Measurements from ENCODE around the gene NPW. TPM values are rescaled to one million over a fixed set of nuclear protein-coding genes. Genes with fewer than 3 reads are reported as not detected.

Gene NPW
- total RNA-seq, 1 donor from 2014 or later, result not detected

DNA sequence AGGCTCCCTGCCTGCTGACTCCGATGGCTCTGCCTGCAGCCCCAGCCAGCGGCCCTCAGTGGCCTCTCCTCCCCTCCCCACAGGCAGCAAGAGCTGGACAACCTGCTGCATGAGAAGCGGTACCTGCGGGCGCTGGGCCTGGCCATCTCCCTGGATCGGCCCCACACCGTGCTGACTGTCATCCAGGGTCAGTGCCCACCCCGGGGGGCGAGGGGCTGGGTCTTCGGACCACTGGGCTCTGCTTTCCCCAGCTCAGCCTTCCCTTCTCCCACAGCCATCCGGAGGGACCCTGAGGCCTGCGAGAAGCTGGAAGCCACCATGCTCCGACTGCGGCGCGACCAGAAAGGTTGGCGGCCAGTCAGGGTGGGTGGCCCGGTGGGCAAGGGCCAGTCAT is 41.7 kb upstream of the NPW start:
- Histone ChIP-seq H3K9ac (ENCODE audit: low read depth in 1 of 3, low read length in 3 of 3) (no peak overlapping the region), H3K36me3 (ENCODE audit: control insufficient read depth in 3 of 3, insufficient read depth in 3 of 3, low read length in 3 of 3) (peaks cover 39 to 46% (median 45%) of the 10 kb centered on the region in 3 donors), H3K9me3 (ENCODE audit: control insufficient read depth in 3 of 3, low read length in 3 of 3) (no peaks in the 10 kb centered on the region), H3K27ac (ENCODE audit: low read depth, low read length) (no peak overlapping the region), H3K4me1 (ENCODE audit: control insufficient read depth in 3 of 3, insufficient read depth in 3 of 3, low read length in 3 of 3) (peaks cover 13 to 38% (median 26%) of the 10 kb centered on the region in 3 donors), H3K4me3 (ENCODE audit: low read length in 3 of 3) (no peak overlapping the region), H3K27me3 (ENCODE audit: control insufficient read depth in 3 of 3, insufficient read depth in 3 of 3, low read length in 3 of 3) (peaks cover 5 to 23% (median 20%) of the 10 kb centered on the region in 3 donors)

DNA sequence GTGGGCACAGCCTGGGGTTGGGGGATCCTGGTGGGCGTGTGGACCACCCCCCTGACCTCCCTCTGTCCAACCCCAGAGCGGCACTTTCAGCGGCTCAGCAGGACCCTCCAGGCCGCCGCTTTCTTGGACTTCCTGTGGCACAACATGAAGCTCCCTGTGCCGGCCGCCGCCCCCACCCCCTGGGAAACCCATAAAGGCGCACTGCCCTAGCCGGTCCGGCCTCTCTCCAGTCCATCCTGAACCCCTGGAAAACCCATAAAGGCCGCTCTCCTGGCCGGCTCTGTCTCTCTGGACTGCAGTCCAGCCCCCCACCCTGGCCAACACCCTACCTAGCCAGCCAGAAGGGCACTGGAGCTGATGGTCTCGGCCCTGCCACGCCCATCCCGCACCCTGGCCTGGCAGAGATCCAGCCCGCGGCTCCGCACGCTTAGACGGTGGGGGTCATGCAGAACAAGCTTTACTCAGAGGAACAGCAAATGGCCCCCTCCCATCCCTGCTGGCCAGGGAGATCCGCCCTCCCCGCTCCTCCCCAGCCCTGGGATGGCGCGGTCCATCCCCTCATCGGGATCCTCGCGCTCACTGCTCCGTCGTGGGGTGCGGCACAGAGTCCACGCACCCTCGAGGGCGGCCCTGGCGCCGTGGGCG is 41.0 kb upstream of the NPW start:
- Histone ChIP-seq H3K4me1 (ENCODE audit: control insufficient read depth in 3 of 3, insufficient read depth in 3 of 3, low read length in 3 of 3) (peaks cover 17 to 37% (median 25%) of the 10 kb centered on the region in 3 donors), H3K36me3 (ENCODE audit: control insufficient read depth in 3 of 3, insufficient read depth in 3 of 3, low read length in 3 of 3) (peaks cover 39 to 46% (median 45%) of the 10 kb centered on the region in 3 donors)

DNA sequence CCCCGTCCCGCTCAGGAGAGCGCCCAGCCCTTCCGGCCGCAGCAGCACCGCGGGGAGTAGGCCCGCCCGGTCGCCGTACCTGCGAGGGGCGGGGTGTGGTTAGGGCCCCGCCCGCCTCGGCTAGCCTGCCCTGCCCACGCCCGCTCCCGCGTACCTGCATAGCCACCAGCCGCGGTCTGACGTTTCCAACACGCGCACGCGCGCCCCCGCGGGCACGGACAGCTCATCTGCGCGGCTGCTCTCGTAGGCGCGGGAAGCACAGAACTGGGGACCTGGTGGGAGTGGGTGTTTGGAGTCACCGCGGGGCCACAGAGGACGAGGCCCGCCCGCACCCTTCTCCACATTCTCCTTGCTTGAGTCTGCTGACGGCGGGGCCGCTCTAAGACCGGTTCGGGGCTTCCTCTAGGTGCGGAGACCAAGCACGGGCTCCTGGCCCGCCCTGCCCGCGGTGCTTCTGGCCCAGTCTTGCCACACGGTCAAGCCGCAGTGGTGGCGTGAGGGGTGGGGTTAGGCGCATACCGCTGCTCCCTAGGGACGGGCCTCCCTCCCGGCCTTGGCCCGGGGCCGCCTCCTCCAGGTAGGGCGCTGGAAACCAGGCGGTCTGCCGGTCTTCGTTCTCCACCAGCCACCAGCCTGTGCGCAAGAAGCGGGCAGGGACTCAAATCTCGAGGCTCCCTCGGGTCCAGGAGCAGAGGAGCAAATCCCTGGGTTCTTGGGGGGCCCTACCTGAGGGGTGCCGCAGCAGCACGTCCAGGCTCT is 40.1 kb upstream of the NPW start:
- H3K4me1 ChIP-seq (ENCODE audit: control insufficient read depth in 3 of 3, insufficient read depth in 3 of 3, low read length in 3 of 3), result peaks cover 18 to 37% (median 26%) of the 10 kb centered on the region in 3 donors
- H3K27me3 ChIP-seq (ENCODE audit: control insufficient read depth in 3 of 3, insufficient read depth in 3 of 3, low read length in 3 of 3), result peaks cover 5 to 23% (median 20%) of the 10 kb centered on the region in 3 donors
- H3K4me3 ChIP-seq (ENCODE audit: low read length in 3 of 3), result no peak overlapping the region
- peaks cover 37 to 41% (median 40%) of the 10 kb centered on the region in 3 donors for H3K36me3 ChIP-seq (ENCODE audit: control insufficient read depth in 3 of 3, insufficient read depth in 3 of 3, low read length in 3 of 3)
- no peak overlapping the region for H3K27ac ChIP-seq (ENCODE audit: low read depth, low read length)
- no peak overlapping the region for H3K9ac ChIP-seq (ENCODE audit: low read depth in 1 of 3, low read length in 3 of 3)
- H3K9me3 ChIP-seq (ENCODE audit: control insufficient read depth in 3 of 3, low read length in 3 of 3), result no peaks in the 10 kb centered on the region

More for the DNA sequence above, 41.0 kb upstream of the NPW start:
- Histone ChIP-seq H3K27me3 (ENCODE audit: control insufficient read depth in 3 of 3, insufficient read depth in 3 of 3, low read length in 3 of 3) (peaks cover 5 to 23% (median 20%) of the 10 kb centered on the region in 3 donors), H3K27ac (ENCODE audit: low read depth, low read length) (no peak overlapping the region), H3K9me3 (ENCODE audit: control insufficient read depth in 3 of 3, low read length in 3 of 3) (no peaks in the 10 kb centered on the region), H3K4me3 (ENCODE audit: low read length in 3 of 3) (no peak overlapping the region), H3K9ac (ENCODE audit: low read depth in 1 of 3, low read length in 3 of 3) (no peak overlapping the region)

DNA sequence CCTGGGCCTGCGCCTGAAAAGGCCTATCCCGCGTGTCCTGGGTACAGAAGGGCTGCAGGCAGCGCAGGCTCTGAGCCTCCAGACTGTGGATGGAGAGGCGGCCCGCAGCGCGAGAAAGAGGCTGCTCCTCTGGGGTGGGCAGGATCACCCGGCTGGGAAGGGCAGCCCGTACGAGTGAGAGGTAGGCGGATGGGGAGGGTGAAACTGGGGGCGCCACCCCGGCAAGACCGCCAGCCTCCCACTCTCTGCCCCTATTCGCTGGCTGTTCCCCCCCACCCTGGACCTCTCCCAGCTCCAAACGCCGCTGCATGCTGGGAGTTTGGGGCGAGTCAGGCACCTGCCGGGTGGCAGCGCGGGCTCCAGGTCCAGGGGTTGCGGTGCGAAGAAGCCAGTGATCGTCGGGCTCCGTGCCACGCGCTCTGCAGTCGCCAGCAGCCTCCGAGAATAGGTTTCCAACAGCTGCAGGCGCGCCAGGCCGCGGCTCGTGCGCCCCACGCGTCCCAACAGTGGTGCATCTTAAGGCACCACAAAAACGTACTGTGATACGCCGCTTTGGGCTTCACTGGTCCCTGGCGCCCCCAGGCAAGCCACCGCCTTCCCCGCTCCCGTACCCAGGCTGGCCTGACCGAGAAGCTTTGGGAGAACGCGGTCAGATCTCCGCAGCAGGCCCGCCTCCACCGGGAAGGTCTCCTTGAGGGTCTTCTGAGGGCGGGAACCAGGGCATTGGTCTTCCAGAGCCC is 39.4 kb upstream of the NPW start:
- Histone ChIP-seq H3K36me3 (ENCODE audit: control insufficient read depth in 3 of 3, insufficient read depth in 3 of 3, low read length in 3 of 3) (peaks cover 30 to 34% (median 34%) of the 10 kb centered on the region in 3 donors), H3K27me3 (ENCODE audit: control insufficient read depth in 3 of 3, insufficient read depth in 3 of 3, low read length in 3 of 3) (peaks cover 5 to 20% (median 17%) of the 10 kb centered on the region in 3 donors), H3K4me1 (ENCODE audit: control insufficient read depth in 3 of 3, insufficient read depth in 3 of 3, low read length in 3 of 3) (peaks cover 25 to 45% (median 33%) of the 10 kb centered on the region in 3 donors), H3K9ac (ENCODE audit: low read depth in 1 of 3, low read length in 3 of 3) (peak overlapping the region in 1 of 3 donors; percentile 33), H3K27ac (ENCODE audit: low read depth, low read length) (no peak overlapping the region), H3K4me3 (ENCODE audit: low read length in 3 of 3) (no peak overlapping the region), H3K9me3 (ENCODE audit: control insufficient read depth in 3 of 3, low read length in 3 of 3) (no peaks in the 10 kb centered on the region)

DNA sequence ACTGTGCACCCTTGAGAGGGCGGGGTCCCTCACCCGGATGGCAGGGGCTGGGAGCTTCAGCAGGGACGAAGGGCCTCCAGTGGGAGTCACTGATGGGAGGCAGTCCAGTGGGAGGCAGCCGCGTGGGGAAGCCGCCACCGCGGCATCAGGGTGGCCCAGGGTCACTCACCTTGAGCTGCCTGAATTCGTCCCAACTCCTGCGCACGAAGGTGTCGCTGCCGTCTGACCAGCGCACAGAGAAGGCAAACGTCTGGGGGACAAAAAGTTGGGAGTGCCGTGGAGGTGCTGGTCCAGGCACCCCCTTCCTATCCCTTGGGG is 38.9 kb upstream of the NPW start:
- Histone ChIP-seq H3K4me1 (ENCODE audit: control insufficient read depth in 3 of 3, insufficient read depth in 3 of 3, low read length in 3 of 3) (peaks cover 29 to 50% (median 37%) of the 10 kb centered on the region in 3 donors), H3K9ac (ENCODE audit: low read depth in 1 of 3, low read length in 3 of 3) (peak overlapping the region in 1 of 3 donors; percentile 33), H3K4me3 (ENCODE audit: low read length in 3 of 3) (no peak overlapping the region), H3K27ac (ENCODE audit: low read depth, low read length) (no peak overlapping the region), H3K36me3 (ENCODE audit: control insufficient read depth in 3 of 3, insufficient read depth in 3 of 3, low read length in 3 of 3) (peaks cover 30 to 33% (median 32%) of the 10 kb centered on the region in 3 donors), H3K9me3 (ENCODE audit: control insufficient read depth in 3 of 3, low read length in 3 of 3) (no peaks in the 10 kb centered on the region), H3K27me3 (ENCODE audit: control insufficient read depth in 3 of 3, insufficient read depth in 3 of 3, low read length in 3 of 3) (peaks cover 5 to 20% (median 17%) of the 10 kb centered on the region in 3 donors)

DNA sequence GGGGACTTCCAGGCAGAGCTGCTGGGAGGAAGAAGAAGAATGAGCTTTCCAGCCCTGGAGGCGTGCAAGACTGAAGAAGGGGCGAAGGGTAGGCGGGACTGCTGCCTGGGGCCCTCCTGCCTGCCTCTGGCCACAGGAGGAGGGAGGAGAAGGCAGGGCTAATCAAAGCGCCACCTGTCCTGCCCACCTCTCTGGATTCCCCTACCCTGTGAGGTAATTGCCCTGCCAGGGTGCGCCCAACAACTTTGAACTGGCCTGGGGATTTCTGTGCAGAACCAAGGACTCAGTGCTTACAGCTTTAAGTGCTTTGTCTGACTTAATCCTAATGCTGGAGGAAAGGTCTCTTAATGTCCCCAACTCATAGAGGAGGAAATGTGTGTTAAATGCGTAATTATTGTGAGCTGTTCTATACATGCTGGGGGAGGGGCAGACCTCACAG is 38.2 kb upstream of the NPW start, which contains the start of gene NOXO1:
NOXO1 (minus strand) TSS at position 72 of the 439 bp plus-strand sequence. CDS start 290 bp downstream, outside the sequence.
- peak within 1 kb of the TSS in 1 of 3 donors; percentile 33 for H3K9ac ChIP-seq (ENCODE audit: low read depth in 1 of 3, low read length in 3 of 3)
- peaks cover 29 to 50% (median 37%) of the 10 kb centered on the region in 3 donors for H3K4me1 ChIP-seq (ENCODE audit: control insufficient read depth in 3 of 3, insufficient read depth in 3 of 3, low read length in 3 of 3)
- H3K27me3 ChIP-seq (ENCODE audit: control insufficient read depth in 3 of 3, insufficient read depth in 3 of 3, low read length in 3 of 3), result peaks cover 5 to 20% (median 17%) of the 10 kb centered on the region in 3 donors
- H3K9me3 ChIP-seq (ENCODE audit: control insufficient read depth in 3 of 3, low read length in 3 of 3), result no peaks in the 10 kb centered on the region
- H3K36me3 ChIP-seq (ENCODE audit: control insufficient read depth in 3 of 3, insufficient read depth in 3 of 3, low read length in 3 of 3), result peaks cover 30 to 33% (median 32%) of the 10 kb centered on the region in 3 donors
- no peak within 1 kb of the TSS for H3K4me3 ChIP-seq (ENCODE audit: low read length in 3 of 3)
- no peak within 1 kb of the TSS for H3K27ac ChIP-seq (ENCODE audit: low read depth, low read length)

DNA sequence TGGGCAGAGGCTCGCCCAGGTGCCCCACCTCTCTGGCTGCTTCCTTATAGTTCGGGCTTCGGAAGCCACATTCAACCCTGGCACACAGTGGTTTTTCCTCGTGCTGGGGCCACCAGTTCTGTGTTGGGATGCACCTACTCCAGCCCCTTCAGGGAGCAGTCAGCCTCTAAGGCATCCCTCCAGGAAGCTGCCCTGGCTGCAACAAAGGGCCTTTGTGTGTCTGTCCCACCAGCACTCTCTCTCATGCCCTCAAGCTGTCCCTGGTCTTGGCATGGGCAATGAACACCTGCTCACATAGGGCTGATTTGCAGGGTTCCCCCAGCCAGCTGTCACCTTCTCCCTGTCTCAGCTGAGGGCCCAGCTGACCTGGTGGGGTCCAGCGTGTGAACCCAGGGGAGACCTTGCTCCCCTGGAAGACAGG is 37.6 kb upstream of the NPW start:
- no peaks in the 10 kb centered on the region for H3K9me3 ChIP-seq (ENCODE audit: control insufficient read depth in 3 of 3, low read length in 3 of 3)
- no peak overlapping the region for H3K4me3 ChIP-seq (ENCODE audit: low read length in 3 of 3)
- H3K27me3 ChIP-seq (ENCODE audit: control insufficient read depth in 3 of 3, insufficient read depth in 3 of 3, low read length in 3 of 3), result peaks cover 5 to 17% (median 16%) of the 10 kb centered on the region in 3 donors
- peaks cover 29 to 50% (median 37%) of the 10 kb centered on the region in 3 donors for H3K4me1 ChIP-seq (ENCODE audit: control insufficient read depth in 3 of 3, insufficient read depth in 3 of 3, low read length in 3 of 3)
- peaks cover 30 to 32% (median 32%) of the 10 kb centered on the region in 3 donors for H3K36me3 ChIP-seq (ENCODE audit: control insufficient read depth in 3 of 3, insufficient read depth in 3 of 3, low read length in 3 of 3)
- H3K27ac ChIP-seq (ENCODE audit: low read depth, low read length), result no peak overlapping the region
- peak overlapping the region in 1 of 3 donors; percentile 16 for H3K9ac ChIP-seq (ENCODE audit: low read depth in 1 of 3, low read length in 3 of 3)

DNA sequence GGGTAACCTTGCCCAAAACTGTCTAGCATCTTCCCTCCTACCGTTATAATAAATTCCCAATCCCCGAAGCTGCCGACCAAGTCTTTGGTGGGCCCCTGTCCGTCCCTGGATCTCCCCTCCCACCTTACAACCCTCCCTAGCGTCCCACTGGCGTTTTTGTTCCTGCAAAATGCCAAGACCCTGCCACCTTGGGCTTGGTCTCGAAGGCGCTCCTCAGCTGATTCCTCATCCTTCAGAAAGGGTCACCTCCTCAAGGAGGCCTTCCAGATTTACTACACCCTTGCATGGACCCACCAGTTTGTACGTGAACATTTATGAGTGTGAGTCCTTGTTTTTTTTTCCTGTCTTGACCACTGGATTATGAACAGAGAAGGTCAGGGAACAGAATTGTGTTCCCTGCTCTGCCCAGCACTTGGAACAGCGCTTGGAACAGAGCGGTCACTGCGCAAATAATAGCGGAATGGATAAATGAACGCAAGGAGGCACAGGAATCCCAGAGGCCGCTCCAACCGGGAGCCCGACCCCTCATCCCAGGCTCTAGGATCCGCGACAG is 36.5 kb upstream of the NPW start:
- Histone ChIP-seq H3K27ac (ENCODE audit: low read depth, low read length) (peak overlapping the region; percentile 44), H3K27me3 (ENCODE audit: control insufficient read depth in 3 of 3, insufficient read depth in 3 of 3, low read length in 3 of 3) (peaks cover 7 to 23% (median 17%) of the 10 kb centered on the region in 3 donors)

More for the DNA sequence above, 36.5 kb upstream of the NPW start:
- H3K4me3 ChIP-seq (ENCODE audit: low read length in 3 of 3), result peak overlapping the region; percentile 54 to 81 (median 81)
- H3K4me1 ChIP-seq (ENCODE audit: control insufficient read depth in 3 of 3, insufficient read depth in 3 of 3, low read length in 3 of 3), result peaks cover 29 to 50% (median 37%) of the 10 kb centered on the region in 3 donors
- peaks cover 21 to 25% (median 23%) of the 10 kb centered on the region in 3 donors for H3K36me3 ChIP-seq (ENCODE audit: control insufficient read depth in 3 of 3, insufficient read depth in 3 of 3, low read length in 3 of 3)
- no peaks in the 10 kb centered on the region for H3K9me3 ChIP-seq (ENCODE audit: control insufficient read depth in 3 of 3, low read length in 3 of 3)
- peak overlapping the region; percentile 43 to 82 (median 65) for H3K9ac ChIP-seq (ENCODE audit: low read depth in 1 of 3, low read length in 3 of 3)
